OCI-LY1 (cell line): ENCODE measurements around the gene ZG16B.

Experiments used
- EZH2 ChIP-seq: fragments of 200-600 bp; sonication (generic), shearing (Covaris generic); IDR thresholded peaks from 2 replicates; pipeline ENCODE4 v1.8.0; 2017; ENCODE audit warnings: borderline replicate concordance, mixed run types, mild to moderate bottlenecking, antibody characterized with exemption, low read length, moderate library complexity, mixed read lengths
- TF ChIP-seq, protein P1 (sequence below): fragments of 200-600 bp; sonication (generic), shearing (Covaris generic); IDR thresholded peaks from 2 replicates; pipeline ENCODE4 v1.5.1; 2017; ENCODE audit warnings: mild to moderate bottlenecking, antibody characterized with exemption, low read length, moderate library complexity, mixed read lengths

DNA sequence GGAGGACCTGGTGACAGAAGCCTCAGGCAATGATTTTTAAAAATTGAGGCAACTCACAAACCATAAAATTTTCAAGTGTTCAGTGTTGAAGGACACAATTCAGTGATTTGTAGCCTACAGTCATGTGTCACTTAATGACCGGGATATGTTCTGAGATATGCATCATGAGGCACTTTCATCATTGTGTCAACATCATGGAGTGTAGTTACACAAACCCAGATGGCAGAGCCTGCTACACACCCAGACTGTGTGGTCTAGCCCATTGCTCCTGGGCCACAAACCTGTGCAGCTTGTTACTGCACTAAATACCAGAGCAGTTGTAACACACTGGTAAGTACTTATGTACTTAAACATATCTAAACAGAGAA, 30.3 kb upstream of the ZG16B start:
- TF ChIP-seq, protein P1, sequence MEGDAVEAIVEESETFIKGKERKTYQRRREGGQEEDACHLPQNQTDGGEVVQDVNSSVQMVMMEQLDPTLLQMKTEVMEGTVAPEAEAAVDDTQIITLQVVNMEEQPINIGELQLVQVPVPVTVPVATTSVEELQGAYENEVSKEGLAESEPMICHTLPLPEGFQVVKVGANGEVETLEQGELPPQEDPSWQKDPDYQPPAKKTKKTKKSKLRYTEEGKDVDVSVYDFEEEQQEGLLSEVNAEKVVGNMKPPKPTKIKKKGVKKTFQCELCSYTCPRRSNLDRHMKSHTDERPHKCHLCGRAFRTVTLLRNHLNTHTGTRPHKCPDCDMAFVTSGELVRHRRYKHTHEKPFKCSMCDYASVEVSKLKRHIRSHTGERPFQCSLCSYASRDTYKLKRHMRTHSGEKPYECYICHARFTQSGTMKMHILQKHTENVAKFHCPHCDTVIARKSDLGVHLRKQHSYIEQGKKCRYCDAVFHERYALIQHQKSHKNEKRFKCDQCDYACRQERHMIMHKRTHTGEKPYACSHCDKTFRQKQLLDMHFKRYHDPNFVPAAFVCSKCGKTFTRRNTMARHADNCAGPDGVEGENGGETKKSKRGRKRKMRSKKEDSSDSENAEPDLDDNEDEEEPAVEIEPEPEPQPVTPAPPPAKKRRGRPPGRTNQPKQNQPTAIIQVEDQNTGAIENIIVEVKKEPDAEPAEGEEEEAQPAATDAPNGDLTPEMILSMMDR: no peak
- TF ChIP-seq EZH2: no peak
